Mesothelial cell of epicardium (in vitro differentiated cells): ENCODE data around the gene RNF169. TPM values are rescaled to one million over a fixed set of nuclear protein-coding genes. Genes with fewer than 3 reads are reported as not detected.

Experiments
- DNase-seq, 2 experiments: peaks; one replicate each; pipeline ENCODE4 v3.0.0; 2021; ENCODE audit warnings: low spot score in 2 of 2; ENCODE audit not compliant: unreplicated experiment in 2 of 2
- H3K27ac Mint-ChIP-seq: 2 replicates; pipeline ENCODE4 v1.8.0; 2021; ENCODE audit warnings: mixed read lengths
- H3K27me3 Mint-ChIP-seq: 2 replicates; pipeline ENCODE4 v1.8.0; 2021; ENCODE audit warnings: low read depth, mixed read lengths
- H3K36me3 Mint-ChIP-seq: 2 replicates; pipeline ENCODE4 v1.8.0; 2021; ENCODE audit warnings: mixed read lengths
- H3K4me1 Mint-ChIP-seq: 2 replicates; pipeline ENCODE4 v1.8.0; 2021; ENCODE audit warnings: mixed read lengths
- H3K4me3 Mint-ChIP-seq: 2 replicates; pipeline ENCODE4 v1.8.0; 2021; ENCODE audit warnings: mild to moderate bottlenecking, moderate library complexity, mixed read lengths
- H3K9me3 Mint-ChIP-seq: 2 replicates; pipeline ENCODE4 v1.8.0; 2021; ENCODE audit warnings: mixed read lengths
- CTCF ChIP-seq: fragments of 200-600 bp; sonication (generic); IDR thresholded peaks from one replicate; pipeline ENCODE4 v1.5.0; 2021; ENCODE audit warnings: antibody characterized with exemption; ENCODE audit not compliant: unreplicated experiment
- total RNA-seq: library from RNA; stranded (reverse); gene quantifications from 3 replicates; pipeline ENCODE4 v1.2.1, GENCODE V29; 2021

RNF169 gene
- total RNA-seq = 22.9 to 24.2 TPM (median 23.7 TPM) in 3 replicates

GRCh38 chr11:74748211-74749126 lies at the start of gene RNF169:
RNF169 (plus strand) TSS chr11:74748849; CDS start chr11:74748881, 32 bp downstream.
- Mint-ChIP-seq H3K4me3 (peak within 1 kb of the TSS; percentile 78), H3K9me3 (no peaks in the 10 kb centered on the region), H3K36me3 (no peaks in the 10 kb centered on the region), H3K27ac (peak within 1 kb of the TSS; percentile 90), H3K4me1 (peaks cover 24% of the 10 kb centered on the region), H3K27me3 (peaks cover 3% of the 10 kb centered on the region)
- peak; percentile 79 to 89 for DNase-seq
- TF ChIP-seq CTCF = no peak

GRCh38 chr11:74699615-74700396 lies 48.8 kb upstream of the RNF169 start:
- Mint-ChIP-seq H3K4me3 (no peak overlapping the region), H3K9me3 (no peaks in the 10 kb centered on the region), H3K27me3 (no peaks in the 10 kb centered on the region), H3K27ac (no peak overlapping the region), H3K36me3 (no peaks in the 10 kb centered on the region), H3K4me1 (no peaks in the 10 kb centered on the region)
- DNase-seq = no peak
- no peak for TF ChIP-seq CTCF

- H3K4me1 Mint-ChIP-seq = no peaks in the 10 kb centered on the region
- no peak for DNase-seq
- H3K36me3 Mint-ChIP-seq = no peaks in the 10 kb centered on the region
- H3K27me3 Mint-ChIP-seq = no peaks in the 10 kb centered on the region
- TF ChIP-seq CTCF = no peak
- no peak overlapping the region for H3K27ac Mint-ChIP-seq
- H3K4me3 Mint-ChIP-seq = no peak overlapping the region
- no peaks in the 10 kb centered on the region for H3K9me3 Mint-ChIP-seq
These were observed 47.3 kb upstream of the RNF169 start for GRCh38 chr11:74701351-74701750.

GRCh38 chr11:74702383-74703007 lies 46.2 kb upstream of the RNF169 start:
- TF ChIP-seq CTCF = peak; percentile 74
- H3K27me3 Mint-ChIP-seq = no peaks in the 10 kb centered on the region
- no peaks in the 10 kb centered on the region for H3K36me3 Mint-ChIP-seq
- peak overlapping the region; percentile 12 for H3K27ac Mint-ChIP-seq
- H3K4me1 Mint-ChIP-seq = peaks cover under 1% of the 10 kb centered on the region
- H3K9me3 Mint-ChIP-seq = no peaks in the 10 kb centered on the region
- no peak overlapping the region for H3K4me3 Mint-ChIP-seq
- DNase-seq = peak; percentile 48 to 75

GRCh38 chr11:74703211-74703610 lies 45.4 kb upstream of the RNF169 start:
- H3K27ac Mint-ChIP-seq = no peak overlapping the region
- no peaks in the 10 kb centered on the region for H3K27me3 Mint-ChIP-seq
- H3K9me3 Mint-ChIP-seq = no peaks in the 10 kb centered on the region
- H3K4me1 Mint-ChIP-seq = peaks cover 7% of the 10 kb centered on the region
- DNase-seq = no peak
- H3K36me3 Mint-ChIP-seq = no peaks in the 10 kb centered on the region
- no peak overlapping the region for H3K4me3 Mint-ChIP-seq
- no peak for TF ChIP-seq CTCF
